Effector memory CD4-positive, alpha-beta T cell (primary cell): ENCODE results near the gene MYO1H.

ENCODE experiments used
- DNase-seq, 3 donors: peaks; one replicate each; pipeline ENCODE4 v3.0.0-alpha.2; 2020
- H3K27ac ChIP-seq: 2 replicates; pipeline ENCODE4 v1.7.0; 2013; ENCODE audit warnings: mild to moderate bottlenecking, low read length, moderate library complexity; ENCODE audit not compliant: insufficient read depth, poor library complexity, severe bottlenecking
- H3K27me3 ChIP-seq: replicated peaks from 2 replicates; pipeline ENCODE4 v1.7.0; 2013; ENCODE audit warnings: mild to moderate bottlenecking, low read length; ENCODE audit not compliant: insufficient read depth, control insufficient read depth, poor library complexity, severe bottlenecking
- H3K36me3 ChIP-seq: 2 replicates; pipeline ENCODE4 v1.7.0; 2013; ENCODE audit warnings: mild to moderate bottlenecking, low read length, moderate library complexity; ENCODE audit not compliant: control insufficient read depth, insufficient read depth
- H3K4me1 ChIP-seq: 2 replicates; pipeline ENCODE4 v1.7.0; 2013; ENCODE audit warnings: low read length, mild to moderate bottlenecking; ENCODE audit not compliant: control insufficient read depth, insufficient read depth, poor library complexity, severe bottlenecking
- H3K4me3 ChIP-seq: 2 replicates; pipeline ENCODE4 v1.7.0; 2013; ENCODE audit warnings: low read length, low read depth, mild to moderate bottlenecking; ENCODE audit not compliant: insufficient read depth, poor library complexity, severe bottlenecking
- H3K9me3 ChIP-seq: 2 replicates; pipeline ENCODE4 v1.7.0; 2013; ENCODE audit warnings: mild to moderate bottlenecking, low read length, moderate library complexity; ENCODE audit not compliant: control insufficient read depth

MYO1H gene

DNA sequence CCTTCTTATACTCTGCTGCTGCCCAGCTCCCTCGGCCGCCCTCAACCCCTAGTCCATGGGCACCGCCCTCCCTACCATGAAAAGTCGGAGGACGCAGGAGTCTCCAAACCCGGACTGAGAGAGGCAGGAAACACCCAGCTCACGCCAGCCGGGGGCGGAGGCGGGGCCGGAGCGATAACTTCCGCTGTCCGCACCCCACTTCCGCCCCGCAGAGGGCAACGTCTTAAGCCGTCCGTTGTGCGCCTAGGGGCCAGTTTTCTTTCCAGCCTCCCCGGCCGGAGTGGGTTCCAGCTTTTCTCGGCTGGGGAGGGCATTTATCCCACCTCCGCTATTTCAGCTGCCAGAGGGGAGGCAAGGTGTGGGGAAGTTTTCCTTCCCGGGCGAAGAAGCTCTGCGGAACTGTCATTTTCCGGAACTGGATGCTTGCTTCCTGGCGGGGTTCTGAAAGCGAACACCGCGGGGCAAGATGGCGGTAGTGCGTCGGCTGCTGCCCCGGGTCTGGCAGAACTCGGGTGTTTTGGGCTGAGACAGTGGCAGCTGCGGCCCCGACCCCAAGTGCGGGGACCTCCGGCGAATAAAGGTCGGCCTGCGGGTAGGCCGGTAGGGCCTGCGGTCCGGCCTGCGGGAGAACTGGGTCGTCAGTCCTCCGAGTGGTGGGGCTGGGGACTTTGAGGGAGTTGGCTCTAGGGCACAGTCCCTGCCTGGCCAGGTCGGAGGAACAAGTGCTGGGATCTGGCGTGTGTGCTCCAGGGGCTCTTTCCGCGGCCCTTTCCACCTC, 129.7 kb downstream of the MYO1H start, which contains the start of the genes KCTD10 and UBE3B:
KCTD10 (minus strand) TSS at position 116 of the 778 bp plus-strand sequence; CDS start at position 78, 38 bp downstream.
UBE3B (plus strand) TSS at position 450 of the 778 bp plus-strand sequence. CDS start 5,918 bp downstream, outside the sequence.
- H3K4me3 ChIP-seq, result peak within 1 kb of the TSS; percentile 96
- no peaks in the 10 kb centered on the region for H3K27me3 ChIP-seq
- peak within 1 kb of the TSS; percentile 96 for H3K27ac ChIP-seq
- no peaks in the 10 kb centered on the region for H3K36me3 ChIP-seq
- H3K9me3 ChIP-seq, result no peaks in the 10 kb centered on the region
- DNase-seq, result peak; percentile 72 to 82 (median 76)
- H3K4me1 ChIP-seq, result peaks cover 22% of the 10 kb centered on the region

DNA sequence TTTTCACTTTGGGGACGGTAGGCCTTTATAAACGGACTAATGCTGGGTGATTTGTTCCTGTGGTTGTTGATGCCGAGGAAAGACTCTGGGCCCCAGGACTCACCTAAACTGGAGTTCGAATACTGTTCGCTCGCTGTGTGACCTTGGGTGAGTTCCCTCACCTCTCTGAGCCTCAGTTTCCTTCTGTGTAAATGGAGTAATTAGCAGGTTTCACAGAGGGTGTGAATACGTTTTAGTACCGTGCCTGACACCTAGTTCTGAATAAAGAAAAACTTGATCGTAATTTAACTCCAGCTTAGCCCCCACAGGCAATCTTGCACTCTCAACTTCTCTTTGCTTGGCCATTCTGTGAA, 130.2 kb downstream of the MYO1H start:
- DNase-seq, result no peak
- peak overlapping the region; percentile 96 for H3K27ac ChIP-seq
- H3K27me3 ChIP-seq, result no peaks in the 10 kb centered on the region
- H3K9me3 ChIP-seq, result no peaks in the 10 kb centered on the region
- peaks cover 22% of the 10 kb centered on the region for H3K4me1 ChIP-seq
- peak overlapping the region; percentile 96 for H3K4me3 ChIP-seq
- H3K36me3 ChIP-seq, result no peaks in the 10 kb centered on the region

DNA sequence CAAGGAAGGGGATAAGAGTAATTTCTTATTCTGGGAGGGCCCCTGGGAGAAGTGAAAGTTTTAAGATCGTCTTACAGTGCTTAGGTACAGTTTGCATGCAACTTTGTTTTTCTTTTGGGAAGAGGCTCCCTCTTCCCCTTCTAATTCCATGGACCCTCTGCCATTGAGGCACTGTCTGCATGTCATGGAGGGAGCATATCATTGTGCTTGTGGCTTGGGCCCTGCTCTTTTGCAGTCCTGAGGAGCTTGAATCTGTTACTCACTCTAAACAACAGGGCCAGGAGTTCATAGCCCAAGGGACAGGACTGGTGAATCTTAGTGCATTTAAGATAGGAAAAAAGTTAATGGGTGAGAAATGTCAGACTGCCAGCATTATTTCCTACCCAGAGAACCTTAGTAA, 132.1 kb downstream of the MYO1H start:
- peaks cover 22% of the 10 kb centered on the region for H3K4me1 ChIP-seq
- H3K4me3 ChIP-seq, result no peak overlapping the region
- H3K27ac ChIP-seq, result no peak overlapping the region
- no peak for DNase-seq
- H3K36me3 ChIP-seq, result peaks cover 13% of the 10 kb centered on the region
- H3K27me3 ChIP-seq, result no peaks in the 10 kb centered on the region
- no peaks in the 10 kb centered on the region for H3K9me3 ChIP-seq

DNA sequence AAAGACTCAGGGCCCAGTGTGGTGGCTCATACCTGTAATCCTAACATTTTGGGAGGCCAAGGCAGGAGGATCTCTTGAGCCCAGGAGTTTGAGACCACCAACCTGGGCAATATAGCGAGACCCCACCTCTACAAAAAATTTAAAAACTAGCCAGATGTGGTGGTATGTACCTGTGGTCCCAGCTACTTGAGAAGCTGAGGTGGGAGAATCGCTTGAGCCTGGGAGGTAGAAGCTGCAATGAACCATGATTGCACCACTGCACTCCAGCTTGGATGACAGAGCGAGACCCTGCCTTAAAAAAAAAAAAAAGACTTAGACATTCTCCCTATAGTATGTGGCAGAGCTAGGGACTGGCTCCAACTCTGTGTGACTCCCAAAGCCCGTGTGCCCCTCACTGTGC, 132.7 kb downstream of the MYO1H start:
- Histone ChIP-seq H3K36me3 (peaks cover 19% of the 10 kb centered on the region), H3K27ac (no peak overlapping the region), H3K4me3 (no peak overlapping the region), H3K4me1 (peaks cover 20% of the 10 kb centered on the region), H3K9me3 (no peaks in the 10 kb centered on the region), H3K27me3 (no peaks in the 10 kb centered on the region)
- no peak for DNase-seq

DNA sequence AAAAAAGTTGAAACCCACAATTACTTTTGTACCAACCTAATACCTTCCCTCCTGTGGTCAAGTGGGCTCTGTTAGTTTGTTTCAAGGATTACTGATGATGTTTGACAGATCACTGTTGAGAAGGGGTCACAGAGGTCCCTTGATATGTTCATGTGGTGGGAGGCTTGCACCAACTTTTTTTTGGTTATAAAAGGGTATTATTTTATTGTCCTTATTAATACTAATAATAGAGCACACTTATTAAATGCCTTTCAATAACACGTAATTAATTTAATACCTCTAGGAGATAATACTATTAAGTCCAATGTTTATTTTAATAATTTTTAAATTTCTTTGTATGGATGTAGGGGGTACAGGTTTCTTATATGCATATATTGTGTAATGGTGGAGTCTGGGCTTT, 134.2 kb downstream of the MYO1H start:
- Histone ChIP-seq H3K4me1 (peaks cover 9% of the 10 kb centered on the region), H3K27me3 (no peaks in the 10 kb centered on the region), H3K27ac (no peak overlapping the region), H3K9me3 (no peaks in the 10 kb centered on the region), H3K36me3 (peaks cover 33% of the 10 kb centered on the region), H3K4me3 (no peak overlapping the region)
- DNase-seq, result no peak

DNA sequence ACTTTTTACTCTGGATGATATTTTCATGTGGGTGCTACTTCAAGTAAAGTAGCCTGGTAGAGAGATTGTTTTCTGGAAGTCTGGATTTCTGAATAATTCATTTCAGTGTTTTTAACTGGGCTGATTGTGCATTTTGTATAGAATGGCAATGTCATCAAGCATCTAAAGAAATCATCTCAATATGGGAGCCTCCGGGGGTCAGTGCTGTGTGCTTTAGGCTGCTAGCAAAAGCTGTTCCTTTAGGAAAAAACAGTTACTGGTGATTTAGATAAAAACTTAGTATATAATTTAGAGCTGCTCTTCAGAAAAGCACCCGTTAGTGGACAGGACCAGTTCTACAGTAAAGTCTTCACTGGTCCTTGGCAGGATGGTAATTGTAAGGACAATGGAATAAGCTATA, 134.8 kb downstream of the MYO1H start:
- DNase-seq, result no peak
- H3K27me3 ChIP-seq, result no peaks in the 10 kb centered on the region
- H3K4me3 ChIP-seq, result no peak overlapping the region
- no peak overlapping the region for H3K27ac ChIP-seq
- H3K9me3 ChIP-seq, result no peaks in the 10 kb centered on the region
- H3K4me1 ChIP-seq, result peaks cover 9% of the 10 kb centered on the region
- H3K36me3 ChIP-seq, result peaks cover 40% of the 10 kb centered on the region

DNA sequence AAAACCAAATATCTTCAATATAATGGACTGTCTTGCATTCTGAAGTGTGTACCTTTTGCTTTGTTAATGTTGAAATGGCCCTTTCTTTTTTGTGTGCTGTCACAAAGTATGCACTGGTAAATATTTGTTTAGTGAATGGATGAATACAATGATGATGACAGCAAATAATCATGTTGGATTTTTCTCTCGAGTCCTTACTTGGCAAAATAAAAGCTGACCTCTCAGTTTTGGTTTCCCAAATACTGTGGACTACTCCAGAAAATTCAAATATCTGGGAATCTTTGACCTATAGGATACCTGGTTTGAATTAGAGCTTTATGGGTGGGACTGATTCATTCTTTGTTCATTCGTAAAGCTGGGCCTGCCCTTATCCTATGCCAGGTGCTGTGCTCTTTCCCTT, 135.2 kb downstream of the MYO1H start:
- Histone ChIP-seq H3K9me3 (no peaks in the 10 kb centered on the region), H3K4me3 (no peak overlapping the region), H3K27ac (no peak overlapping the region), H3K27me3 (no peaks in the 10 kb centered on the region), H3K4me1 (peaks cover 7% of the 10 kb centered on the region), H3K36me3 (peaks cover 44% of the 10 kb centered on the region)
- DNase-seq, result no peak

DNA sequence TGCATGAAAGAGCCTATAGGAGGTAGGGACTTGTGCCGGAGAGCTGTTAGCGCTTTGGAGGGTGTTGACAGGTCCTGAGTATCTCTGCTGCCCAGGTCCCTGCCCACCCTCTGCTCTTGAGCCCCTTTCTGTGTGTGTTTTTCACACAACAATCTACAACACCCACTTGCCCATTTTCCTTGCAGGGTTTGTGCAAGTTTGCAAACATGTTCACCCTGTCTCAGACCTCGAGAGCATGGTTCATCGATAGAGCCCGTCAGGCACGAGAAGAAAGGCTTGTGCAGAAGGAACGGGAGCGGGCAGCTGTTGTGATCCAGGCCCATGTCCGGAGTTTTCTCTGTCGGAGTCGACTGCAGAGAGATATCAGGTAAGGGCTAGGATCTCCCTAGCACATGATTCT, 135.6 kb downstream of the MYO1H start:
- Histone ChIP-seq H3K27ac (no peak overlapping the region), H3K9me3 (no peaks in the 10 kb centered on the region), H3K36me3 (peaks cover 48% of the 10 kb centered on the region), H3K27me3 (no peaks in the 10 kb centered on the region), H3K4me3 (no peak overlapping the region), H3K4me1 (peaks cover 3% of the 10 kb centered on the region)
- no peak for DNase-seq

DNA sequence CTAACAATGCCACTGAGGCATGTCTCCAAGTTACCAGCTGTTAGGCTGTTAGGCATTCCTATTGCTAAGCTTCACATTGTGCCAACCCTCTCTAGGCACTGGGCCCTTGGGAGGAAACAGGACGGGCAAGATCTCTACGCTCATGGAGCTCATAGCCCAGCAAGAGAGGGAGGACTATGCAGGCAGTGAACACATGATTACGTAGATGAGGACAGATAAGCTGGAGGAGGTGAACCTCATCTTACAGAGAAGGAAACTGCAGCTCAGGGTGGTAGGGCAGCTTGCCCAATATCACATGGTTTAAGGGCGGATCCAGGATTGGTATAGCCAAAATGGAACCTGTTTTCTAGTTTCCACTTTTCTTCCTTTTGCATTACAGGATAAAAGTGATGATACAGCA, 137.5 kb downstream of the MYO1H start:
- peaks cover 67% of the 10 kb centered on the region for H3K36me3 ChIP-seq
- H3K4me3 ChIP-seq, result no peak overlapping the region
- H3K27me3 ChIP-seq, result no peaks in the 10 kb centered on the region
- no peak overlapping the region for H3K27ac ChIP-seq
- H3K4me1 ChIP-seq, result no peaks in the 10 kb centered on the region
- DNase-seq, result no peak
- no peaks in the 10 kb centered on the region for H3K9me3 ChIP-seq

DNA sequence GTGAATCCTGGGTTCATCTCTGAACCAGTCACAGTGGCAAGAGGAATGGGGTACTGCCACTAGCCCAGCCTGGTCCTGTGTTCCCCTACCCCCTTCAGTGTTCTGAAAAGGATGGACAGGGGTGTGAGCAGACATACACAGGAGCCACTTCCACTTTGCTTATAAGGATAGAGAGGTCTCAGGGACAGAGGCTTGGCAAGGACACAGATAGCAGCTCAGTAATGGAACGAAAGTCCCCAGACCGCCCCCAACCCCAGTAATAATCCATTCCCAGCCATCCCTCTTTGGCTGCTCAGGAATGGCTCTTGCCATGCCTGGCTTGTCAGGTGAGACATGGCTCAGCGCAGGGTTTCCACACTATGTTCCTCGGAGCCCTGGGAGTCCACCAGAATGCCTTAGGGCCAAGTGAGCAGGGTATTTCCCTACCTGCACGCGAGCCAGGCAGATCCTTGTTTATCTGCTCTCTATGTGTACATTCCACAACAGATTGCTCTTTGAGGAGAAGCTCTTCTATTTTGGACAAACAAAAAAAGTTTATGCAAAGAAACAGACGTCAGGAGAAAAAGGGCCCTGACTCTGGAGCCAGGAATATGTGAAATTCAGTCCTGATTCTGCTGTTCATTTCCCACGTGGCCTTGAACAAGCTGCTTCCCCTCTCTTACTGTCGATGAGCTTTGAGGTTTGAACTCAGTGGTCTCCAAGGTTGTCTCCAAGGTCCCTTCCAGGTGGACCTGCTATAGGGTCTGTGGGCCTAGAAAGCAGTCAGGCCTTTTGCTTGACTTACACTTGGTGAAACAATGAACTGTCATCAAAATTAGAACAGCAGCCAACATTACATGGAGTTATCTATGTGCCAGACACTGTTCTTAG, 139.7 kb downstream of the MYO1H start:
- Histone ChIP-seq H3K4me3 (no peak overlapping the region), H3K36me3 (peaks cover 76% of the 10 kb centered on the region), H3K27ac (no peak overlapping the region), H3K9me3 (no peaks in the 10 kb centered on the region), H3K4me1 (no peaks in the 10 kb centered on the region), H3K27me3 (no peaks in the 10 kb centered on the region)
- no peak for DNase-seq
